K562 (cell line): ENCODE results near the gene USP9Y. TPM values are rescaled to one million over a fixed set of nuclear protein-coding genes. Genes with fewer than 3 reads are reported as not detected.

Source experiments
- ATAC-seq: fragments of 200-7000 bp; cut with Tn5 transposase; 3 replicates; pipeline ENCODE4 v1.9.1; 2020; ENCODE audit warnings: moderate library complexity
- BruUV-seq: library from RNA; stranded (reverse); fragments of 400-500 nt; replicated peaks from 2 replicates; lab custom pipeline; 2021; lab: Mats Ljungman, UMichigan
- CTCF ChIA-PET: fragments of 300-600 bp; formaldehyde crosslinking; extraction: SDS; loops from one replicate; lab custom pipeline; 2021; ENCODE audit warnings: low intra/inter-chr PET ratio; lab: Yijun Ruan, JAX
- POLR2A ChIA-PET: fragments of 300-600, 350-650 bp; sonication (Branson Sonifier 250); formaldehyde crosslinking; extraction: SDS; loops from one replicate; lab custom pipeline; 2021; ENCODE audit warnings: antibody characterized with exemption, inconsistent platforms; lab: Yijun Ruan, JAX
- DNase-seq, 4 experiments: peaks; one replicate each; pipeline versions ENCODE4 v3.0.0 to v3.0.0-alpha.2; 2011 to 2018; ENCODE audit warnings: low spot score in 3 of 4, mixed read lengths in 3 of 4; ENCODE audit errors: extremely low read depth in 1 of 4
- FAIRE-seq: peaks from 2 replicates; lab custom pipeline; 2011; peaks lifted over from hg19 to GRCh38; lab: Jason Lieb, UNC
- H2AFZ ChIP-seq: 2 replicates; pipeline ENCODE4 v1.6.0; 2011; ENCODE audit warnings: low read depth, low read length, control low read depth, inconsistent platforms
- H3K27ac ChIP-seq: fragments of 200-600 bp; 3 replicates; pipeline ENCODE4 v1.8.0; 2011; ENCODE audit warnings: low read depth, mild to moderate bottlenecking, control low read depth, inconsistent platforms, low read length, moderate library complexity, mixed read lengths; ENCODE audit errors: extremely low read depth
- H3K27me3 ChIP-seq, 2 experiments: fragments of 300-600 bp in 1 of 2; 2 replicates in 1 of 2; 3 replicates in 1 of 2; pipeline versions ENCODE4 v1.6.0 to v1.8.0; 2011; ENCODE audit warnings: inconsistent platforms in 2 of 2, low read length in 2 of 2, mild to moderate bottlenecking in 1 of 2, mixed read lengths in 1 of 2, moderate library complexity in 1 of 2; ENCODE audit not compliant: control insufficient read depth in 2 of 2, insufficient read depth in 2 of 2
- H3K36me3 ChIP-seq: fragments of 300-600 bp; 3 replicates; pipeline ENCODE4 v1.8.0; 2011; ENCODE audit warnings: mild to moderate bottlenecking, low read length, inconsistent platforms; ENCODE audit not compliant: control insufficient read depth, insufficient read depth
- H3K4me1 ChIP-seq, 2 experiments: fragments of 200-600 bp in 1 of 2; replicated peaks in 1 of 2; 2 replicates in 1 of 2; 3 replicates in 1 of 2; pipeline versions ENCODE4 v1.5.1 to v1.8.0; 2011; ENCODE audit warnings: inconsistent platforms in 2 of 2, low read length in 2 of 2, mild to moderate bottlenecking in 1 of 2, mixed read lengths in 1 of 2, moderate library complexity in 1 of 2; ENCODE audit not compliant: control insufficient read depth in 2 of 2, insufficient read depth in 2 of 2
- H3K4me2 ChIP-seq: 2 replicates; pipeline ENCODE4 v1.6.1; 2011; ENCODE audit warnings: low read length, control low read depth, inconsistent platforms, mixed read lengths; ENCODE audit not compliant: insufficient read depth
- H3K4me3 ChIP-seq: fragments of 200-600 bp; sonication (generic), shearing (Covaris generic); 2 replicates; pipeline ENCODE4 v1.5.1; 2016; ENCODE audit warnings: control low read depth, inconsistent platforms
- H3K79me2 ChIP-seq: fragments of 200-600 bp; 3 replicates; pipeline ENCODE4 v1.8.0; 2011; ENCODE audit warnings: low read length, inconsistent platforms; ENCODE audit not compliant: control insufficient read depth, insufficient read depth
- H3K9ac ChIP-seq, 2 experiments: 2 replicates each; pipeline versions ENCODE4 v1.6.0 to v1.6.1; 2011; ENCODE audit warnings: low read depth in 2 of 2, low read length in 2 of 2, control low read depth in 1 of 2, inconsistent platforms in 1 of 2, mild to moderate bottlenecking in 1 of 2, mixed read lengths in 1 of 2; ENCODE audit not compliant: insufficient read depth in 1 of 2
- H3K9me1 ChIP-seq: one replicate; pipeline ENCODE4 v1.6.0; 2011; ENCODE audit warnings: inconsistent platforms, mild to moderate bottlenecking, low read length, moderate library complexity; ENCODE audit not compliant: control insufficient read depth, insufficient read depth
- H3K9me3 ChIP-seq: replicated peaks from 2 replicates; pipeline ENCODE4 v1.5.1; 2011; ENCODE audit warnings: low read depth, low read length, inconsistent platforms; ENCODE audit not compliant: control insufficient read depth, insufficient read depth
- H4K20me1 ChIP-seq: replicated peaks from 2 replicates; pipeline ENCODE4 v1.6.1; 2011; ENCODE audit warnings: low read length, inconsistent platforms, mixed read lengths; ENCODE audit not compliant: control insufficient read depth, insufficient read depth
- ARNT ChIP-seq, 2 experiments: fragments of 450-650 bp; IDR thresholded peaks; 2 replicates each; pipeline ENCODE4 v1.6.1; 2016; ENCODE audit warnings: mild to moderate bottlenecking in 1 of 2
- KDM1A ChIP-seq, 2 experiments: fragments of 450-650 bp; IDR thresholded peaks; 2 replicates each; pipeline ENCODE4 v1.6.1; 2016; ENCODE audit warnings: mild to moderate bottlenecking in 2 of 2
- SIN3A ChIP-seq, 2 experiments: fragments of 150-350 bp in 1 of 2; IDR thresholded peaks; 2 replicates each; pipeline ENCODE4 v1.6.1; 2011 to 2016; ENCODE audit warnings: borderline replicate concordance in 2 of 2, low read depth in 2 of 2, low read length in 2 of 2, mild to moderate bottlenecking in 2 of 2, moderate library complexity in 2 of 2; ENCODE audit not compliant: control insufficient read depth in 1 of 2
- SIN3B ChIP-seq: fragments of 450-650 bp; IDR thresholded peaks from 2 replicates; pipeline ENCODE4 v1.6.1; 2017; ENCODE audit warnings: low read depth, mild to moderate bottlenecking, moderate library complexity
- TCFL5 ChIP-seq: fragments of 250-450 bp; sonication (Bioruptor Pico); conservative IDR thresholded peaks from 2 replicates; pipeline ENCODE4 v1.6.1; 2021; ENCODE audit warnings: mild to moderate bottlenecking, moderate library complexity, matching md5 sums
- WGBS: fragments of 100-300 bp; shearing (Covaris generic); methylation state at CpG from one replicate; pipeline ENCODE4 v1.1.6; 2016; ENCODE audit warnings: low coverage, mixed read lengths; ENCODE audit not compliant: insufficient coverage; ENCODE audit errors: missing lambda C conversion rate; 5-methylcytosine and 5-hydroxymethylcytosine counted together
- in situ Hi-C: fragments of 300-500 bp; cut with MboI; formaldehyde crosslinking; loops from 4 replicates; pipeline ENCODE4 v1.15.0; 2018; ENCODE audit warnings: inconsistent platforms, mixed read lengths
- intact Hi-C: fragments of 100-400 bp; cut with micrococcal nuclease; formaldehyde crosslinking; loops from 2 replicates; pipeline ENCODE4 v1.14.2; 2022
- polyA plus RNA-seq, 8 experiments: library from polyadenylated mRNA; depleted of rRNA in 4 of 8; stranded (reverse) in 5 of 8; unstranded in 3 of 8; fragments of >200 nt; fragmentation: Nextera tagmentation in 2 of 8; fragmentation: Illumina TruSeq in 1 of 8; extraction: Ambion mirVana in 2 of 8; extraction: Trizol in 1 of 8; gene quantifications; 2 replicates each; pipeline versions ENCODE4 v1.2.1 to v1.2.3, GENCODE V29; 2011 to 2014; ENCODE audit warnings: inconsistent platforms in 1 of 8, missing spikeins in 1 of 8
- total RNA-seq, 7 experiments: library from RNA; depleted of rRNA in 6 of 7; stranded (reverse); fragments of >200 nt in 6 of 7; fragmentation: Illumina TruSeq in 2 of 7; extraction: Trizol in 2 of 7; gene quantifications; 2 replicates each; pipeline versions ENCODE4 v1.2.1 to v1.2.3, GENCODE V29; 2011 to 2021; ENCODE audit warnings: low replicate concordance in 1 of 7
- TF ChIP-seq, protein P1 (sequence below): fragments of 450-650 bp; IDR thresholded peaks from 2 replicates; pipeline ENCODE4 v1.6.1; 2017; ENCODE audit warnings: mild to moderate bottlenecking, moderate library complexity

The USP9Y gene
- total and polyA plus RNA-seq, 9 of the 15 experiments (the other 6 are each of a cell fraction or from before 2014, with no cell fraction given): 0.13 TPM; not detected in 8

DNA sequence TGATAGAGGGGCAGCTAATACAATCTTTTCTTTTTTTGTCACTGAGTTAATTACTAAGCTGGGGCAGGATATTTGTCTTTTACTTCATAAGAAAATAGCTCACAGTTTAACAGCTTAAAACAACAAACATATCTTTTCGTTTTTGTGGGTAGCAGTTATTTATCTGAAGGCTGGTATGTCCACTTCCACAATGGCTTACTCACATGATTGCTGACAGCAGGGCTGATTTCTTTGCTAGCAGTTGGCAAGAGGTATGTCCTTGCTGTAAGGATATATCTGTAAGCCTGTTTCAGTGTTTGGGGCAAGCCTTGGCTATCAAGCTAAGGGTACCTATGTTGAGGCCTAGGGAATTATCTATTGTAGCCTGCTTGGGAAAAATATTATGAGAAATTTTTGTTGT is 1.1 kb downstream of the USP9Y start:
- Histone ChIP-seq H3K27ac (no peak overlapping the region), H3K79me2 (no peaks in the 10 kb centered on the region), H3K27me3 (no peaks in the 10 kb centered on the region), H3K36me3 (no peaks in the 10 kb centered on the region), H3K4me1 (no peaks in the 10 kb centered on the region), H3K4me3 (no peak overlapping the region), H3K9me3 (no peaks in the 10 kb centered on the region), H3K9ac (no peak overlapping the region), H4K20me1 (no peaks in the 10 kb centered on the region), H2AFZ (no peak overlapping the region), H3K4me2 (no peak overlapping the region)
- POLR2A ChIA-PET: no interaction called here
- in situ Hi-C loops (no loop called here), intact Hi-C loops (no loop called here)
- no peak for ATAC-seq
- WGBS: no CpG with 5 or more reads among the region's 1 CpG
- CTCF ChIA-PET: no interaction called here
- no peak for DNase-seq
- FAIRE-seq: no peak
- TF ChIP-seq KDM1A (IDR thresholded peaks at IDR 0.05) (no peak), ARNT (IDR thresholded peaks at IDR 0.05) (no peak), SIN3B (no peak), TCFL5 (CRISPR knock-in tag) (no peak), SIN3A (IDR thresholded peaks at IDR 0.05; ENCODE audit: borderline replicate concordance in 2 of 2, control insufficient read depth in 1 of 2, low read depth in 2 of 2, low read length in 2 of 2) (no peak)
- TF ChIP-seq, protein P1, sequence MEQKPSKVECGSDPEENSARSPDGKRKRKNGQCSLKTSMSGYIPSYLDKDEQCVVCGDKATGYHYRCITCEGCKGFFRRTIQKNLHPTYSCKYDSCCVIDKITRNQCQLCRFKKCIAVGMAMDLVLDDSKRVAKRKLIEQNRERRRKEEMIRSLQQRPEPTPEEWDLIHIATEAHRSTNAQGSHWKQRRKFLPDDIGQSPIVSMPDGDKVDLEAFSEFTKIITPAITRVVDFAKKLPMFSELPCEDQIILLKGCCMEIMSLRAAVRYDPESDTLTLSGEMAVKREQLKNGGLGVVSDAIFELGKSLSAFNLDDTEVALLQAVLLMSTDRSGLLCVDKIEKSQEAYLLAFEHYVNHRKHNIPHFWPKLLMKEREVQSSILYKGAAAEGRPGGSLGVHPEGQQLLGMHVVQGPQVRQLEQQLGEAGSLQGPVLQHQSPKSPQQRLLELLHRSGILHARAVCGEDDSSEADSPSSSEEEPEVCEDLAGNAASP: no peak
- TF ChIP-seq, all 486 proteins: peak for 0
- no TSS peak for BruUV-seq
- H3K9me1 ChIP-seq: no peaks in the 10 kb centered on the region
